Heart right ventricle (tissue), 16 donors: ENCODE data around the gene CLMP. TPM values are rescaled to one million over a fixed set of nuclear protein-coding genes. Genes with fewer than 3 reads are reported as not detected.
A peak's percentile ranks its signal among the peaks of the same experiment; 100 is the strongest.

Source experiments
- ATAC-seq, 8 donors: fragments of 200-7000 bp; cut with Tn5 transposase; one replicate each; pipeline ENCODE4 v1.9.1; 2020; ENCODE audit warnings: mild to moderate bottlenecking in 8 of 8, moderate library complexity in 8 of 8, moderate number of reproducible peaks in 1 of 8
- DNase-seq, 2 donors: peaks; one replicate each; pipeline ENCODE4 v3.0.0-alpha.2; 2020
- H3K27ac ChIP-seq, 10 donors: fragments of 200-600 bp; sonication (generic) in 2 of 10; one replicate each; pipeline versions ENCODE4 v1.5.0 to v1.8.0; 2020 to 2022; ENCODE audit warnings: mild to moderate bottlenecking in 3 of 10
- H3K27me3 ChIP-seq, 7 donors: fragments of 200-600 bp; one replicate each; pipeline ENCODE4 v1.8.0; 2021 to 2022; ENCODE audit warnings: mild to moderate bottlenecking in 2 of 7
- H3K36me3 ChIP-seq, 9 donors: fragments of 200-600 bp; sonication (generic) in 1 of 9; one replicate each; pipeline versions ENCODE4 v1.5.0 to v1.8.0; 2020 to 2022; ENCODE audit warnings: mild to moderate bottlenecking in 2 of 9
- H3K4me1 ChIP-seq, 9 donors: fragments of 200-600 bp; sonication (generic) in 1 of 9; one replicate each; pipeline versions ENCODE4 v1.5.0 to v1.8.0; 2020 to 2022; ENCODE audit warnings: mild to moderate bottlenecking in 4 of 9
- H3K4me3 ChIP-seq, 10 donors: fragments of 200-600 bp; sonication (generic) in 2 of 10; one replicate each; pipeline versions ENCODE4 v1.5.0 to v1.8.0; 2020 to 2022; ENCODE audit warnings: mild to moderate bottlenecking in 7 of 10, moderate library complexity in 2 of 10
- H3K9me3 ChIP-seq, 11 donors: fragments of 200-600 bp in 10 of 11; sonication (generic) in 2 of 11; one replicate each; pipeline versions ENCODE4 v1.5.0 to v1.8.0; 2013 to 2022; ENCODE audit warnings: mild to moderate bottlenecking in 2 of 11, control low read depth in 1 of 11, moderate library complexity in 1 of 11
- CTCF ChIP-seq, 9 donors: fragments of 200-600 bp; sonication (generic) in 2 of 9; IDR thresholded peaks; one replicate each; pipeline versions ENCODE4 v1.5.0 to v1.8.0; 2021 to 2022; ENCODE audit warnings: antibody characterized with exemption in 9 of 9, mild to moderate bottlenecking in 5 of 9, moderate library complexity in 1 of 9
- WGBS, 2 donors: extraction: QIAGEN DNeasy Blood & Tissue Kit; methylation state at CpG; one replicate each; pipeline ENCODE4 v1.1.7; 2013; ENCODE audit warnings: inconsistent platforms in 1 of 2; 5-methylcytosine and 5-hydroxymethylcytosine counted together
- intact Hi-C, 10 donors: fragments of 100-400 bp; cut with DNase I; formaldehyde crosslinking; loops; one replicate each; pipeline versions ENCODE4 v1.11.1 to v1.14.2; 2022
- polyA plus RNA-seq, 2 donors: library from polyadenylated mRNA; stranded (reverse); fragments of 200-250 nt; gene quantifications; one replicate each; pipeline ENCODE4 v1.2.3, GENCODE V29; 2013
- total RNA-seq, 10 donors: library from RNA; stranded (reverse); fragmentation: NEBNext Ultra II Directional in 3 of 10; extraction: Animal tissue kit (Norgen Biotek cat#: 25700) in 3 of 10; gene quantifications; one replicate each; pipeline versions ENCODE4 v1.2.1 to v1.2.4, GENCODE V29; 2021 to 2023
- donor health status: Arrhythmogenic right ventricular cardiomyopathy.
- donor health status: ischemic (EF 13 %, LVEDD 7.1; RV severe dilation, severe dysfunction).
- donor health status: healthy with polysubstance abuse.
- donor health status: DM: no; HTN: yes; CAD: no.
- donor health status: DM: no; HTN: no; CAD: no.
- donor health status: ischemic (EF 25% LVEDD 6.9; RV normal size, moderate dysfunction).
- donor health status: ischemic (EF 25% LVEDD 5.7; RV mildly dilated, moderate dysfunction).
- donor health status: healthy.
- donor health status: DM: yes; HTN: yes; CAD: no.
- donor health status: Ischemic cardiomyopathy.
- donor health status: ischemic (EF 35%, LVEDD 5.7; RV mildly dilated, moderate dysfunction).
- donor health status: nonischemic (EF 11% LVEDD 7.7; RV severe dilation, severe dysfunction).
- donor health status: DM: yes; HTN: yes; CAD: no.
- donor health status: PGD.
- donor health status: ischemic (EF 29% LVEDD 5.4; RV normal size, mild dysfunction).
- donor health status: nonischemic (EF 23%, LVEDD 6.1; RV moderate dilation, normal function).

Gene CLMP
- total and polyA plus RNA-seq, 12 donors, result 1.9 to 16.9 (median 5.2) TPM

- Histone ChIP-seq H3K4me3 (no peak overlapping the region), H3K9me3 (no peaks in the 10 kb centered on the region), H3K27ac (peak overlapping the region in 1 of 10 donors; percentile 69), H3K27me3 (peaks cover 0 to 32% (median 8%) of the 10 kb centered on the region in 7 donors), H3K36me3 (no peaks in the 10 kb centered on the region), H3K4me1 (peaks cover 0 to 27% (median 5%) of the 10 kb centered on the region in 9 donors)
- ATAC-seq, result peak in 1 of 8 donors; percentile 29
- TF ChIP-seq CTCF (IDR thresholded peaks at IDR 0.05), result no peak
- intact Hi-C loops, result loop anchor here in 1 of 10 donors (10.0 kb wide), 1 partner anchor 62 kb away; no protein-coding TSS in a partner anchor
- no peak for DNase-seq
- WGBS, 2 donors, result 76% methylated on average over 4 of the region's 4 CpGs
Observed at GRCh38 chr11:123173040-123173855, 21.8 kb downstream of the CLMP start.

DNA sequence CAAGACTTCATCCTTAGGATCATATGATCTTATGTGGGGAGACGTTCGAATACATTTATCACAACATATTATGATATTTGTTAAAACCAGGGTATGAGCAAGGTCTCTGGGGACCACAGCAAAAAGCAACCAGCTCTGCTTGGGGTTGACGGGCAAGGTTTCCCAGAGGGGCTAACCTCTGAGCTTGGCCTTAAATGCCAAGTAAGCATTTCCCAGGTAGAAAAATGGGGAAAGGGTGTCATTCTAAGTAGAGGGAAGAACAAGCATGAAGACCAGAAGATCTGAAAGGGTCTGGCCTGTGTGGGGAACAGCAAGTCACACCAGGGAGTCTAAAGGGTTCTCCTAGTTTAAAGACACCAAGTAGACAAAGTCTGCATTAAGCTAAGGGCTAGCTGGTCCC, 24.1 kb downstream of the CLMP start:
- intact Hi-C loops, result loop anchor here in 1 of 10 donors (10.0 kb wide), 1 partner anchor 64 kb away; no protein-coding TSS in a partner anchor
- peaks cover 0 to 25% (median 9%) of the 10 kb centered on the region in 9 donors for H3K4me1 ChIP-seq
- no peaks in the 10 kb centered on the region for H3K36me3 ChIP-seq
- 88 to 92% methylated on average over 3 of the region's 3 CpGs for WGBS, 2 donors
- ATAC-seq (no peak), DNase-seq (no peak)
- H3K27ac ChIP-seq, result no peak overlapping the region
- peaks cover 0 to 24% (median 9%) of the 10 kb centered on the region in 7 donors for H3K27me3 ChIP-seq
- TF ChIP-seq CTCF (IDR thresholded peaks at IDR 0.05), result no peak
- no peaks in the 10 kb centered on the region for H3K9me3 ChIP-seq
- H3K4me3 ChIP-seq, result no peak overlapping the region

- no peak for ATAC-seq
- Histone ChIP-seq H3K27ac (no peak overlapping the region), H3K4me1 (peaks cover 0 to 13% (median 9%) of the 10 kb centered on the region in 9 donors), H3K4me3 (no peak overlapping the region), H3K27me3 (peaks cover 0 to 24% (median 9%) of the 10 kb centered on the region in 7 donors), H3K36me3 (no peaks in the 10 kb centered on the region), H3K9me3 (no peaks in the 10 kb centered on the region)
- intact Hi-C loops, result loop anchor here in 2 of 10 donors (10.0 kb wide), 1 partner anchor 65 kb away; no protein-coding TSS in a partner anchor
- TF ChIP-seq CTCF (IDR thresholded peaks at IDR 0.05), result no peak
- 94 to 96% methylated on average over 3 of the region's 3 CpGs for WGBS, 2 donors
- no peak for DNase-seq
Observed at GRCh38 chr11:123169821-123170220, 25.2 kb downstream of the CLMP start.

GRCh38 chr11:123168955-123169484, 26.0 kb downstream of the CLMP start:
- TF ChIP-seq CTCF (IDR thresholded peaks at IDR 0.05), result no peak
- Histone ChIP-seq H3K4me3 (no peak overlapping the region), H3K27ac (no peak overlapping the region), H3K36me3 (no peaks in the 10 kb centered on the region), H3K9me3 (no peaks in the 10 kb centered on the region), H3K4me1 (peaks cover 0 to 7% (median 1%) of the 10 kb centered on the region in 9 donors), H3K27me3 (peaks cover 0 to 24% (median 9%) of the 10 kb centered on the region in 7 donors)
- WGBS, 2 donors, result 63 to 68% methylated on average over 3 of the region's 3 CpGs
- ATAC-seq, result no peak
- DNase-seq, result no peak
- intact Hi-C loops, result loop anchor here in 1 of 10 donors (10.0 kb wide), 1 partner anchor 66 kb away; no protein-coding TSS in a partner anchor
